Measurements from ENCODE around the gene ROPN1L.
"Not testable (repeated sequence)": the region's sequence is repeated elsewhere in the genome, so short reads cannot be mapped to it uniquely, and the experiment has no call there.

The ROPN1L gene

GRCh38 chr5:10478436-10478835 lies 36.8 kb downstream of the ROPN1L start:
- no peak for DNase-seq (ENCODE audit: low spot score)

- DNase-seq (ENCODE audit: low spot score), result no peak
Measured at GRCh38 chr5:10479154-10479721, 37.6 kb downstream of the ROPN1L start.

DNA sequence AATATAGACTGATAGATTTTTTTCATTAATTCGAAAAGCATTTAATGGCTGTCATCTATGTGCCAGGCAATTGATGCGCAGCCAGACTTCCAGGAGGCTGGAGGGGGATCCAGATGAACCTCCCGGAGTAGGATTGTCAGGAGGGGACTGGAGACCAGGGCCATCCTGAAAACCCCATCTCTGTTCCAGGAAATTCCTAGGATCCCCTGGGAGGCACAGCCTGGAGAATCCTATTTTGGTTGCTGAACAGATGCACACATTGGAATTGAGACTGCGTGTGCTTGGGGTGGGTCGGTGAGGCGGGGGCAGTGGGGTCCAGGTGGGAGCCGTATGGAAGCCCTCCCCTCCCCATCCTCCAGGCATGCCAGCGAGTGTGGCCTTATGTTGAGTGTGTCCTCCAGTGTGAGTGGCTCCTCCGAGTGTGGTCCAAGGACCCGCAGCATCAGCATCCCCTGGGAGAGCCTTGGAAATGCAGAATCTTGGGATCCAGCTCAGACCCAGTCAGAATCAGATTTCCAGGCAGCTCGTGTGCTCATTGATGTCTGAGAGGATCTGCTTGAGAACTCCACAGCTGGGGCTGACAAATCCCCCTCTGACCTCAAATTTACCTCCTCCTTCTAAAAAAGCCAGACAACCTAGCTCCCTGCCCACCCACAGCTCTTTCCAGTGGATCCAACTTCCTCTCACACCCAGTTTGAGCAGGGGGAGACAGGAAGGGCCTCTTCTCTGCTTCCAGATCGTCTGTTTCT lies 38.7 kb downstream of the ROPN1L start:
- DNase-seq (ENCODE audit: low spot score), result no peak

DNA sequence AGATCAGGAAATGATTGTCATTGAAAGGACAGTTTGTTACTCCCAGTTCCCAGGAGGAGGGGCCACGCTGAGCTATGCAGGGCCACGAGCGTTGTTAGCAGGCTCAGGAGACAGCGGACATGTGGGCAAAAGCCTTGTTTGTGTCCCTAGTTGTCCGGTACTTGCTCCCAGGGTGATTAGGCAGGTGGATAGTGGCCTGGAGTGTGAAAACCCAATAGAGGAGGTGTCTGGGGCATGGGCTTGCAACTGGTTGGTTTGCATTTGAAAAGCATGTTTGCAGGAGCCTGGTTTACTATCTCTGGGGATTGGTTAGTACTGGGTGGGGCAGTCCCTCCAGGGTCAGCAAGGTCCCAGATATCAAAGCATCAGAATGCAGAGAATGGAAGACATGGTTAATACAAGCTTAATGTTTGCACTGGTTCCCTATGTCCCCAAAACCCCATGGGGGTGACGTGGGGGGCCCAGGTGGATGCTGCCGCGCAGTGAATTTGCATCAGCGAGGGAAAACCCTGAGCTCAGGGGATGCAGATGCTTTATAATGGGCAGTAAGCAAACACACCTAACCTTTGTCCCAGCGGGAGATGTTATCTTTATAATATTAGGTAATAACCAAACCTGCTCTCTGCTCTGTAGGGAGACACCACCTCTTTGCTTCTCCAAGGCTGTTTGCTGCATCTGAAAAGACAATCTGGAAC lies 39.7 kb downstream of the ROPN1L start:
- DNase-seq (ENCODE audit: low spot score), result no peak

- DNase-seq (ENCODE audit: low spot score), result no peak
Measured at GRCh38 chr5:10482791-10483530, 41.3 kb downstream of the ROPN1L start.

- DNase-seq (ENCODE audit: low spot score), result no peak
Measured at GRCh38 chr5:10484774-10485141, 43.1 kb downstream of the ROPN1L start.

GRCh38 chr5:10485142-10485795 lies 43.6 kb downstream of the ROPN1L start:
- peak; percentile 82 for DNase-seq (ENCODE audit: low spot score)

DNA sequence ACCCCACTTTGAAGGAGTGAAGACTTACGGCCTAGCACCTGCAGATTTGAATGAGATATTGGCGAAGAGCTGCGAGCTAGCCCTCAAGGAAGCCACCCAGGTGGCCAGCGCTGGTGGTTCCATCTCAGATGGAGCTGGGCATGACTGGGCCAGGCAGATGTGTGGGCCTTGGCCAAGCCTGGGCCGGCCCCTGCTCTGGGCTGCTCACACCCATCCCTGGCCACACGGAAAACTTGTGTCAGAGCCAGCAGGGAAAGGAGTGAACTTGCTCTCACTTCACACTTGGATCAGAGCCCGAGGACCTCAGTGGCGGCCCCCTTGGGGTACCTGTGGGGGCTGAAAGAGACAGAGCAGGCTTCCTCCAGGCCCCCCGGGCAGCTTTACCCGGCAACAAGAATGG lies 44.2 kb downstream of the ROPN1L start:
- DNase-seq (ENCODE audit: low spot score), result no peak

GRCh38 chr5:10486511-10487344 lies 45.0 kb downstream of the ROPN1L start:
- DNase-seq (ENCODE audit: low spot score), result no peak

DNA sequence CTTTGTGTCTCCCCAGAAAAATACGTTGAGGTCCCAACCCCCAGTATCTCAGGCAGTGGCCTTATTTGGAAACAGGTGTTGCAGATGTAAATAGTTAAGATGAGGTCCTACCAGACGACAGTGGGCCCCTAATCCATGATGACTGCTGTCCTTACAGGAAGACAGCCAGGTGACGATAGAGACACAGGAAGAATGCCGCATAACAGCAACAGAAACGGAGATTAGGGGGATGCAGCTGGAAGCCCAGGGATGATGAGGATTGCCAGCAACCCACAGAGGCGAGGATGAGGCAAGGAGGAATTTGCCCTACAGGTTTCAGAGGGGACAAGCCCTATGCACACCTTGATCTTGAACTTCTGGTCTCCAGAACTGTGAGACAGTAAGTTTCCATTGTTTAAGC lies 46.5 kb downstream of the ROPN1L start:
- DNase-seq (ENCODE audit: low spot score), result no peak

DNA sequence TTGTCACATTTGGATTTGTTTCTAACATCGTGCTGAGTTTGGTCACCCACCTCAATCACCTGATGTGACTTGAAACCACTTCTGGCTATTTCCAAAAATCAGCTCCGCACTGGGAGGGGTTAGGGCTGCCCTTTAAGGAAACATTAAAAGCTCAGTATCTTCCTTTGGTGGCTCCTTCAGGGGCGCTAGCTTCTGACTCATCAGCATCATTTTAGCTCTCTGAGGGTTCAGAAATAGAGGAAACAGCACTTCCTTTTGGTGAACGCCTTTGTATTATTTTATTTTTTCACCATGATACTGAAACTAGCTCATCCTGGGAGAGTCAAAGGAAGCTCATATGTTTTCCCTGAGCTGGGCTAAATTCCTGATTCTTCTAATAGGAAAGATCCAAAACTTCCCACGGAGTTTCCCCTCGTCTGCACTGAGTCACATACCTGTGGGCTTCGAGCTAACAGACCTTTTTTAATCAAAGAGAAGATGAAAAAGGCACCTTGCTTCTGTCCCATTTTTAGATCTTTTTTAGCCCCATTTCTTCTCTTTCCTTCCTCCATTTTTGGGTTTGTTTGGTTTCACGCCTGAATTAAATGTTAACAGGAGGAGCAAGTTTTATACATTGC lies 48.2 kb downstream of the ROPN1L start:
- DNase-seq (ENCODE audit: low spot score), result peak; percentile 39

DNA sequence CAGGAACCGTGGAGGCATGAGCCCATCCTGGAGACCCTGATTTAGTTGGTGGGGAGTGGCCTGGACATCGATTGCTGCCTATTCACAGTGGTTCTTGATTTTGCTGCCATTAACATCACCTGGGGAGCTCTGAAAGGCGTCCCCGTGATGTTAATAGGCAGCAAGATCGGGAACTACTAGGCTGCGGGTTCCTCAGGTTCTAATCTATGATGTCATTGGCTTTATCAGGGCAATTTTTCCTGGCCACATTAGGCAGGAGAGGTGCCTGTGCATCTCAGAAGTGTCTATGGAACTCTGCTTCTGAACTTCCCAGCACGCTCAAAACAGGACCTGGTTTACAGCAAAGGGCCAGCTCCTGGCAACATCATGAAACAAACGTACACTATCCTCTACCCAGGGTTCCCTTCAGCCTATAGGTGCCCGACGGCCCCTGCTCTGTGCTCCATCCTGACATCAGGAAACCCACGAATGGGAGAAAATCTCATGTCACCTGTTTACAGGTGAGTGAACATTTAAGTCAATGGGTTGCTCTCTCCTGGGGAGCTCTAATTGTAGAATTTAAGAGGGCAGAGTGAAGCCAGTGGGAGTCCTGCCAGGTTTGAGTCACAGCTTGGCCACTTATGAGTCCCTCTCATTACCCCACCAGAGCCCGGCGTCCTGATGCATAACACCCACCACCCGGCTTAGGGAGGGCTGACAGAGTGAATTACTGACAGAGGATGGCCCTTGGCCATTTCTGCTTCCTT lies 49.4 kb downstream of the ROPN1L start:
- DNase-seq (ENCODE audit: low spot score), result no peak

GRCh38 chr5:10491673-10492026 lies 50.0 kb downstream of the ROPN1L start:
- DNase-seq (ENCODE audit: low spot score), result no peak

DNA sequence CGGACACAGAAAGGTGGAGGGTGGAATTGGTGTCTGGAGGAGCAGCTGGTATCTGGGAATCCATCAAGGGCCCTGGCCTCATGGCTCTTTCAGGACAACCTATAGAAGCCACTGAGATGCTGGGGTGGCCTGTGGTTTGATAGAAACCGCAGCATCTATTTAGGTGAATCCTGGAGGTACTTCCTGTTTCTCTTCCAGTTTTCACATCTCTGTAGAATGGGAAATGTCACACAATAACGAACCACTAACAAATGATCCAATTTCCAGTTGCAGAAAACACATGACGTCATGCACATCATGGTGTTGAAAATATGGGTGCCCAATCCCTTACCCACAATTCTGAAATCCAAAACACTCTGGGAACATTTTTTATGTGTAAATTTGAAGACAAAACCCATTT lies 52.2 kb downstream of the ROPN1L start:
- no peak for DNase-seq (ENCODE audit: low spot score)

GRCh38 chr5:10494497-10494896 lies 52.8 kb downstream of the ROPN1L start:
- DNase-seq (ENCODE audit: low spot score), result not testable (repeated sequence)

DNA sequence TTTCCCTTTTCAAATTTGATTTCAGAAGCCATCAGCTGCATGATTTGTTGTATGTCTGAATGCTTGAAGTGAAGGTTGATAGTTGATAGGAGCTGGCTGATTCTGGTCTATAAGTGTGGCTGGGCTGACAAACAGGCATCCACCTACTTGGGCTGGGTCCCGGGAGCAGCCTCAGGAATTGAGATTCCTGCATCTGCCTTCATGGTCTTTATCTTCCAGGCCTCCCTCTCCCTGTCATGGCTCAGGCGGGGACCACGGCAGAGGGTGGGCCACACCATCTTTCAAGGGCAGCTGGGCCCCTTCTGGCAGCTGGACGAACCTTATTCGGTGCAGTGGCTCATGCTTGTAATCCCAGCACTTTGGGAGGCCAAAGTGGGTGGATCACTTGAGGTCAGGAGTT lies 55.9 kb downstream of the ROPN1L start:
- no peak for DNase-seq (ENCODE audit: low spot score)

- no peak for DNase-seq (ENCODE audit: low spot score)
Measured at GRCh38 chr5:10498350-10498749, 56.7 kb downstream of the ROPN1L start.

- no peak for DNase-seq (ENCODE audit: low spot score)
Measured at GRCh38 chr5:10499066-10499465, 57.4 kb downstream of the ROPN1L start.

GRCh38 chr5:10499776-10500175 lies 58.1 kb downstream of the ROPN1L start:
- DNase-seq (ENCODE audit: low spot score), result no peak

DNA sequence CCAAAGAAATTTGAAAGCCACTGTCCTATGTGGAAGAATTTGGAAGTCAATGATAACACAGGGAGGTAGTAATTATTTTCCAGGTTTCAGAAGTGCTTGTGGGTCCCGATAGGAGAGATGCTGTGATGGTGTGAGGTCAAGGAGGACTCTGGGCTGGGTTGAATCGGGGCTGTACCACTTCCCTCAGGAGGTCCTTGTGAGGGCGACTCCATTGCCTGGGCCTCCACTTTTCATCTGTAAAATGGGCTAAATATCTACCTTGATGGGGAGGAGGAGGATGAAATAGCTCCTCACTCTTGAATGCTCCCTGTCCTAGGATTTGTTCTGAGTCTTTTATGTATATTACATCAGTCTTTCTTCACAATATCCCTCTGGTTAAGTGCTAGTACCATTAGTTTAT lies 59.0 kb downstream of the ROPN1L start:
- DNase-seq (ENCODE audit: low spot score), result no peak
